ENCODE results near the gene MPO. TPM values are rescaled to one million over a fixed set of nuclear protein-coding genes. Genes with fewer than 3 reads are reported as not detected.

The MPO gene
- total RNA-seq, 4 donors from 2014 or later, result 1.7 TPM; not detected in 3

GRCh38 chr17:58269557-58270291 lies 11.0 kb downstream of the MPO start:
- H3K36me3 ChIP-seq, result no peaks in the 10 kb centered on the region
- DNase-seq, result no peak
- no peaks in the 10 kb centered on the region for H3K27me3 ChIP-seq
- no peaks in the 10 kb centered on the region for H3K9me3 ChIP-seq
- TF ChIP-seq CTCF (IDR thresholded peaks at IDR 0.05), result no peak
- no peak for TF ChIP-seq POLR2A (IDR thresholded peaks at IDR 0.05)
- no peak overlapping the region for H3K27ac ChIP-seq
- no peak overlapping the region for H3K4me3 ChIP-seq
- no peaks in the 10 kb centered on the region for H3K4me1 ChIP-seq

GRCh38 chr17:58268774-58269556 lies 11.8 kb downstream of the MPO start:
- Histone ChIP-seq H3K27ac (no peak overlapping the region), H3K27me3 (no peaks in the 10 kb centered on the region), H3K36me3 (no peaks in the 10 kb centered on the region), H3K4me1 (no peaks in the 10 kb centered on the region), H3K9me3 (no peaks in the 10 kb centered on the region), H3K4me3 (no peak overlapping the region)
- no peak for TF ChIP-seq POLR2A (IDR thresholded peaks at IDR 0.05)
- no peak for TF ChIP-seq CTCF (IDR thresholded peaks at IDR 0.05)
- DNase-seq, result no peak

- Histone ChIP-seq H3K4me1 (no peaks in the 10 kb centered on the region), H3K9me3 (no peaks in the 10 kb centered on the region), H3K4me3 (no peak overlapping the region), H3K27me3 (no peaks in the 10 kb centered on the region), H3K36me3 (no peaks in the 10 kb centered on the region), H3K27ac (no peak overlapping the region)
- no peak for TF ChIP-seq CTCF (IDR thresholded peaks at IDR 0.05)
- no peak for TF ChIP-seq POLR2A (IDR thresholded peaks at IDR 0.05)
- peak in 1 of 3 donors; percentile 6 for DNase-seq
These were observed 12.4 kb downstream of the MPO start for GRCh38 chr17:58268326-58268725.

- H3K4me3 ChIP-seq, result no peak overlapping the region
- no peak overlapping the region for H3K27ac ChIP-seq
- H3K4me1 ChIP-seq, result no peaks in the 10 kb centered on the region
- no peak for DNase-seq
- no peak for TF ChIP-seq POLR2A (IDR thresholded peaks at IDR 0.05)
- no peaks in the 10 kb centered on the region for H3K27me3 ChIP-seq
- H3K36me3 ChIP-seq, result no peaks in the 10 kb centered on the region
- no peaks in the 10 kb centered on the region for H3K9me3 ChIP-seq
These were observed 13.1 kb downstream of the MPO start for GRCh38 chr17:58267347-58268324.

- TF ChIP-seq POLR2A (IDR thresholded peaks at IDR 0.05) (no peak), CTCF (IDR thresholded peaks at IDR 0.05) (no peak)
- no peak overlapping the region for H3K4me3 ChIP-seq
These were observed 14.5 kb downstream of the MPO start for GRCh38 chr17:58265902-58266875.

More at GRCh38 chr17:58265902-58266875, 14.5 kb downstream of the MPO start:
- no peaks in the 10 kb centered on the region for H3K4me1 ChIP-seq
- no peaks in the 10 kb centered on the region for H3K9me3 ChIP-seq
- no peak overlapping the region for H3K27ac ChIP-seq
- H3K36me3 ChIP-seq, result no peaks in the 10 kb centered on the region
- H3K27me3 ChIP-seq, result no peaks in the 10 kb centered on the region
- no peak for DNase-seq

All from Peyer's patch (tissue), 4 donors.